Measurements from ENCODE around the gene PHACTR1.
"Not testable (repeated sequence)": the region's sequence is repeated elsewhere in the genome, so short reads cannot be mapped to it uniquely, and the experiment has no call there.

The PHACTR1 gene

GRCh38 chr6:13302751-13303667, 586.4 kb downstream of the PHACTR1 start:
- peak overlapping the region in 20 of 21 experiments; percentile 11 to 86 (median 62) for H3K27ac ChIP-seq
- H3K4me3 ChIP-seq, result no peak overlapping the region

GRCh38 chr6:13303668-13304017, 587.1 kb downstream of the PHACTR1 start:
- no peak overlapping the region for H3K4me3 ChIP-seq
- peak overlapping the region in 16 of 21 experiments; percentile 11 to 86 (median 64) for H3K27ac ChIP-seq

- peak overlapping the region in 17 of 21 experiments; percentile 23 to 86 (median 45) for H3K27ac ChIP-seq
- H3K4me3 ChIP-seq, result no peak overlapping the region
Observed at GRCh38 chr6:13304101-13304500, 587.5 kb downstream of the PHACTR1 start.

GRCh38 chr6:13304580-13305260, 588.2 kb downstream of the PHACTR1 start:
- Histone ChIP-seq H3K4me3 (no peak overlapping the region), H3K27ac (peak overlapping the region in 11 of 21 experiments; percentile 9 to 85 (median 38))

GRCh38 chr6:13305288-13305687, 588.7 kb downstream of the PHACTR1 start:
- no peak overlapping the region for H3K4me3 ChIP-seq

GRCh38 chr6:13305791-13306190, 589.2 kb downstream of the PHACTR1 start:
- H3K4me3 ChIP-seq, result no peak overlapping the region
- no peak overlapping the region for H3K27ac ChIP-seq

More at GRCh38 chr6:13305288-13305687, 588.7 kb downstream of the PHACTR1 start:
- peak overlapping the region in 2 of 21 experiments; percentile 9 to 62 for H3K27ac ChIP-seq

- H3K27ac ChIP-seq, result peak overlapping the region in 6 of 21 experiments; percentile 4 to 74 (median 32)
- H3K4me3 ChIP-seq, result no peak overlapping the region
Observed at GRCh38 chr6:13307508-13307995, 591.0 kb downstream of the PHACTR1 start.

- Histone ChIP-seq H3K27ac (peak overlapping the region in 4 of 21 experiments; percentile 4 to 74 (median 29)), H3K4me3 (no peak overlapping the region)
Observed at GRCh38 chr6:13308332-13308731, 591.8 kb downstream of the PHACTR1 start.

- no peak overlapping the region for H3K27ac ChIP-seq
- no peak overlapping the region for H3K4me3 ChIP-seq
Observed at GRCh38 chr6:13311155-13311554, 594.6 kb downstream of the PHACTR1 start.

- Histone ChIP-seq H3K4me3 (no peak overlapping the region), H3K27ac (no peak overlapping the region)
Observed at GRCh38 chr6:13314806-13315205, 598.2 kb downstream of the PHACTR1 start.

- H3K27ac ChIP-seq, result no peak overlapping the region
Observed at GRCh38 chr6:13315896-13316295, 599.3 kb downstream of the PHACTR1 start.

GRCh38 chr6:13318821-13319220, 602.3 kb downstream of the PHACTR1 start:
- Histone ChIP-seq H3K27ac (no peak overlapping the region), H3K4me3 (no peak overlapping the region)

More at GRCh38 chr6:13315896-13316295, 599.3 kb downstream of the PHACTR1 start:
- H3K4me3 ChIP-seq, result no peak overlapping the region

GRCh38 chr6:13319891-13320564, 603.5 kb downstream of the PHACTR1 start:
- no peak overlapping the region for H3K4me3 ChIP-seq
- no peak overlapping the region for H3K27ac ChIP-seq

- not testable (repeated sequence) for H3K27ac ChIP-seq
Observed at GRCh38 chr6:13326031-13326586, 609.5 kb downstream of the PHACTR1 start.

GRCh38 chr6:13327691-13328075, 611.1 kb downstream of the PHACTR1 start:
- H3K4me3 ChIP-seq, result peak overlapping the region; percentile 59 to 83 (median 78)

More at GRCh38 chr6:13326031-13326586, 609.5 kb downstream of the PHACTR1 start:
- not testable (repeated sequence) for H3K4me3 ChIP-seq

GRCh38 chr6:13328076-13328874, 611.7 kb downstream of the PHACTR1 start, which contains the start of gene TBC1D7:
TBC1D7 (minus strand) TSS chr6:13328537; CDS start chr6:13326898, 1,639 bp downstream.
- Histone ChIP-seq H3K4me3 (peak within 1 kb of the TSS; percentile 59 to 83 (median 78)), H3K27ac (peak within 1 kb of the TSS; percentile 74 to 98 (median 93))

More at GRCh38 chr6:13327691-13328075, 611.1 kb downstream of the PHACTR1 start:
- peak overlapping the region in 20 of 21 experiments; percentile 85 to 98 (median 93) for H3K27ac ChIP-seq

- H3K4me3 ChIP-seq, result peak overlapping the region; percentile 59 to 83 (median 78)
- H3K27ac ChIP-seq, result peak overlapping the region in 20 of 21 experiments; percentile 85 to 98 (median 93)
Observed at GRCh38 chr6:13328875-13329183, 612.3 kb downstream of the PHACTR1 start.

GRCh38 chr6:13331516-13332348, 615.2 kb downstream of the PHACTR1 start:
- Histone ChIP-seq H3K4me3 (no peak overlapping the region), H3K27ac (no peak overlapping the region)

Data from skin epidermis (tissue), 12 donors.